BJ (cell line): ENCODE results near the gene LNPEP. TPM values are rescaled to one million over a fixed set of nuclear protein-coding genes. Genes with fewer than 3 reads are reported as not detected.

Source experiments
- CTCF ChIA-PET: fragments of 350-600 bp; formaldehyde crosslinking; extraction: SDS; loops from one replicate; lab custom pipeline; 2021; ENCODE audit warnings: antibody characterized with exemption, inconsistent platforms; lab: Yijun Ruan, JAX
- POLR2A ChIA-PET: fragments of 300-600 bp; sonication (Branson Sonifier 250); formaldehyde crosslinking; extraction: SDS; loops from one replicate; lab custom pipeline; 2021; ENCODE audit warnings: antibody characterized with exemption; lab: Charles Lee
- DNase-seq: peaks from one replicate; pipeline ENCODE4 v3.0.0-alpha.2; 2011; ENCODE audit warnings: low read depth
- H3K27me3 ChIP-seq: 2 replicates; pipeline ENCODE4 v1.6.0; 2011; ENCODE audit warnings: low read length; ENCODE audit not compliant: control insufficient read depth, insufficient read depth
- H3K36me3 ChIP-seq: 2 replicates; pipeline ENCODE4 v1.5.1; 2011; ENCODE audit warnings: low read length; ENCODE audit not compliant: control insufficient read depth, insufficient read depth
- H3K4me3 ChIP-seq: 2 replicates; pipeline ENCODE4 v1.5.1; 2011; ENCODE audit warnings: low read depth, mild to moderate bottlenecking, control low read depth, low read length
- polyA plus RNA-seq: library from polyadenylated mRNA; depleted of rRNA; stranded (reverse); fragments of >200 nt; gene quantifications from 2 replicates; pipeline ENCODE4 v1.2.3, GENCODE V29; 2011
- TF ChIP-seq, protein P1 (sequence below): IDR thresholded peaks from 2 replicates; pipeline ENCODE4 v1.5.1; 2011; ENCODE audit warnings: low read depth, mild to moderate bottlenecking, control low read depth, inconsistent platforms, low read length, moderate library complexity; ENCODE audit not compliant: insufficient read depth

LNPEP gene
- polyA plus RNA-seq, 1 experiment = 6.3 TPM

DNA sequence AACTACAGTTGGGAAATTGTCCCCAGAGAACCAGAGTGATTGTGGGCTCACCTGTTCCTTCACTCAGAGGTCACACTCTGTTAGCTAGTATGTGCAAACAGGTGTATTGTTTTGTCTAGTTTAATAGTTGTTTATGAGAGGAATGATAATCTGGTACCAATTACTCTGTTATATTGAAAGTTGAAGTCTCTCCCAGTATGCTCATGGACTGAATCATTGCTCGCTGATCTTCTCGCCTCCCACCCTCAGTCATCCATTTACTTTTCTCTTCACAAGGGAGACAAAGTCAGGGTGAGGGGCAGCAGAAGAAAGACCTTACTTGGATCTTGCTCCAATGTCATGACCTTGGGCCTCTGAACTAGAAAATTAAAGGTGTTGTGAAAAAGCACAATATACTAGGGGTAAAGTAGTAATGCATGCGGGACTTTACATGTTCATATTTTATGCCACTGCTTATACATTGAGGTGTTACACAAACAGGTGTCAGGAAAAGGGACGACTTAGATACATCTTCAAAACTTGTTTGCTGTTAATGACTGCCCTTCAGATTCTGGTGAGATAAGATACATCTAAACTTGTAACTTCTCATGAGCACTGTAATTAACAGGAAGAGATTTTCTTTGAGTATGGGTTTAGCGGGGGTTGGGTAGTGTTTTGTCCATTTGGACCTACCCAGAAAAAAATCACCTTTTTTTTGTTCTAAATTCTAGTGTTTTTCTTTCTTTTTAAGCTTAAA lies 36.9 kb downstream of the LNPEP start:
- POLR2A ChIA-PET = no interaction called here
- CTCF ChIA-PET = interaction anchor here (0.6 to 1.1 kb wide), 2 partner anchors 25 kb away, joined by 3 read pairs; no protein-coding TSS in a partner anchor
- DNase-seq = no peak
- Histone ChIP-seq H3K27me3 (no peaks in the 10 kb centered on the region), H3K36me3 (no peaks in the 10 kb centered on the region), H3K4me3 (no peak overlapping the region)
- TF ChIP-seq, protein P1, sequence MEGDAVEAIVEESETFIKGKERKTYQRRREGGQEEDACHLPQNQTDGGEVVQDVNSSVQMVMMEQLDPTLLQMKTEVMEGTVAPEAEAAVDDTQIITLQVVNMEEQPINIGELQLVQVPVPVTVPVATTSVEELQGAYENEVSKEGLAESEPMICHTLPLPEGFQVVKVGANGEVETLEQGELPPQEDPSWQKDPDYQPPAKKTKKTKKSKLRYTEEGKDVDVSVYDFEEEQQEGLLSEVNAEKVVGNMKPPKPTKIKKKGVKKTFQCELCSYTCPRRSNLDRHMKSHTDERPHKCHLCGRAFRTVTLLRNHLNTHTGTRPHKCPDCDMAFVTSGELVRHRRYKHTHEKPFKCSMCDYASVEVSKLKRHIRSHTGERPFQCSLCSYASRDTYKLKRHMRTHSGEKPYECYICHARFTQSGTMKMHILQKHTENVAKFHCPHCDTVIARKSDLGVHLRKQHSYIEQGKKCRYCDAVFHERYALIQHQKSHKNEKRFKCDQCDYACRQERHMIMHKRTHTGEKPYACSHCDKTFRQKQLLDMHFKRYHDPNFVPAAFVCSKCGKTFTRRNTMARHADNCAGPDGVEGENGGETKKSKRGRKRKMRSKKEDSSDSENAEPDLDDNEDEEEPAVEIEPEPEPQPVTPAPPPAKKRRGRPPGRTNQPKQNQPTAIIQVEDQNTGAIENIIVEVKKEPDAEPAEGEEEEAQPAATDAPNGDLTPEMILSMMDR = no peak

- POLR2A ChIA-PET = no interaction called here
- H3K27me3 ChIP-seq = no peaks in the 10 kb centered on the region
- DNase-seq = no peak
- TF ChIP-seq, protein P1 = no peak
- CTCF ChIA-PET = interaction anchor here (0.7 to 1.1 kb wide), 2 partner anchors 13 to 24 kb away, joined by 3 read pairs; no protein-coding TSS in a partner anchor
- no peak overlapping the region for H3K4me3 ChIP-seq
- H3K36me3 ChIP-seq = no peaks in the 10 kb centered on the region
These were observed 37.9 kb downstream of the LNPEP start for GRCh38 chr5:96973532-96974401.

DNA sequence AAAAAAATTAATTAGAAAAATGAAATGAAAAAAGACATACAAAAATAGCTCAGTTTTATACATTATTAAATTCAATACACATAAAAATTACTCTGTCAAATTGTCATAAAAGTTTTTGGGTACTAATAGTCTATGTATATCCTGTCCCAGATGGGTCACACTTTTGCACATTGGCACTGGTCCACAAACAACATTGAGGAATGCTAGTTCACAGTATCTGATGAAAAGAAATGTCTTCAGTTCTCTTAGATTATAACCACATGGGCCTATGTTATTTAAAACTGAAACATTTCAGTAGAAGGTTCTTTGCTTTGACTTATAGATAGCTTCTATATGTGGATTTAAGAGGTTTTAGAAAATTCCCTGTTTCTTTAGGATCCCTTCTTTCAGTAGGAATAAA lies 39.8 kb downstream of the LNPEP start:
- Histone ChIP-seq H3K36me3 (peaks cover 2% of the 10 kb centered on the region; the same call in 1 of the 2 replicates), H3K4me3 (no peak overlapping the region), H3K27me3 (no peaks in the 10 kb centered on the region)
- no peak for DNase-seq
- ChIA-PET POLR2A (no interaction called here), CTCF (no interaction called here)
- TF ChIP-seq, protein P1 = no peak

DNA sequence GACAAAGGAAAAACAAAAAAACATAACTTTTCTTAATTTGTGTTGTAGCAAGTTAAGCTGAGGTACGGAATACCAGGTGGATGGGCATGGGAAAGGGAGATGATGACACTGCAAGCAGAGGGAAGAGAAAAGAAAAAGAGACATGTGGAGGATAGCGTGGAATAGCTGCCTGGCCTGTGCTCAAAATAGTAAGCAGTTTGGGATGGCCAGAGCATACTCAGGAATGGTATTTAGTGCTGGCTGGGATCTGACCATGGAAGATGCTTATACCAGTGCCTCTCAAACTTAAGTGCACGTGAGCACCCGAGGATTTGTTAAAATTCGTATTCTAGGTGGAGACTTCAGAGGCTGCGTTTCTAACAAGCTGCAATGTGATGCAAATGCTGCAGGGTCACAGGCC lies 41.3 kb downstream of the LNPEP start:
- ChIA-PET CTCF (interaction anchor here (0.6 to 2.3 kb wide), 4 partner anchors 10 to 632 kb away, joined by 3 to 7 read pairs (median 3); no protein-coding TSS in a partner anchor), POLR2A (no interaction called here)
- Histone ChIP-seq H3K36me3 (peaks cover 2% of the 10 kb centered on the region; the same call in 1 of the 2 replicates), H3K4me3 (no peak overlapping the region), H3K27me3 (no peaks in the 10 kb centered on the region)
- DNase-seq = no peak
- TF ChIP-seq, protein P1 = no peak

DNA sequence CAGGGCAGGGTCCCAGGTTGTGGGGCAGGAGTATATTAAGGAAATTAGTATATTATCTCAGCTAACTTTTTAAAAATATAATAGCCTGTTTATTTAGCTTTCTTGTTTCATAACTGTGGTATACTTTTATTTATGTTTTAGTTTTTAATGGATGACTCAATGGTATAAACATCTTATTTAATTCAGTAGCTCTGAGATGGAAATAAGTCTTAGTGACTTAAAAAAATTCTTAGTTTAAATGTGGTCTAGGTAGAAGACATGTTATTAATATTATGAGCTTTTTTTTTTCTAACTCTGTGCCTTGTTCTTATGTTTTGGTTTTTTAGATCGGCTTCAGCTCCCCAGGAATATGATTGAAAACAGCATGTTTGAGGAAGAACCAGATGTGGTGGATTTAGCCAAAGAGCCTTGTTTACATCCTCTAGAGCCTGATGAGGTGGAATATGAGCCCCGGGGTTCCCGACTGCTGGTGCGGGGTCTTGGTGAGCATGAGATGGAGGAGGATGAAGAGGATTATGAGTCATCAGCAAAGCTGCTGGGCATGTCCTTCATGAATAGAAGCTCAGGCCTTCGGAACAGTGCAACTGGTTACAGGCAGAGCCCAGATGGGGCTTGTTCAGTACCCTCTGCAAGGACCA lies 43.1 kb downstream of the LNPEP start:
- TF ChIP-seq, protein P1 = no peak
- Histone ChIP-seq H3K36me3 (peaks cover 2% of the 10 kb centered on the region; the same call in 1 of the 2 replicates), H3K27me3 (no peaks in the 10 kb centered on the region), H3K4me3 (no peak overlapping the region)
- CTCF ChIA-PET = interaction anchor here (0.5 to 2.3 kb wide), 5 partner anchors 8 to 183 kb away, joined by 3 to 7 read pairs (median 3); no protein-coding TSS in a partner anchor
- POLR2A ChIA-PET = no interaction called here
- peak; percentile 19 for DNase-seq
